ENCODE results near the gene EFHC2. TPM values are rescaled to one million over a fixed set of nuclear protein-coding genes. Genes with fewer than 3 reads are reported as not detected.

The EFHC2 gene
- total RNA-seq, 4 donors from 2014 or later: 1.6 TPM; not detected in 2

- Histone ChIP-seq H3K27ac (no peak overlapping the region), H3K9me3 (no peaks in the 10 kb centered on the region), H3K4me3 (no peak overlapping the region), H3K4me1 (no peaks in the 10 kb centered on the region), H3K36me3 (no peaks in the 10 kb centered on the region), H3K27me3 (no peaks in the 10 kb centered on the region)
- in situ Hi-C loops (cut with MboI; ENCODE audit: low pct_ligation_motif_present in 1 of 4, low pct_unique_long_range_greater_than_20kb in 1 of 4, low sequenced_read_pairs in 3 of 4): no loop called here
- no peak for TF ChIP-seq CTCF (IDR thresholded peaks at IDR 0.05)
- TF ChIP-seq EP300 (IDR thresholded peaks at IDR 0.05; ENCODE audit: low read depth): no peak
- no peak for TF ChIP-seq POLR2A (IDR thresholded peaks at IDR 0.05)
- no peak for DNase-seq
- intact Hi-C loops (cut with DNase I; ENCODE audit: low total_unique reads): no loop called here
- 73% methylated on average over 4 of the region's 4 CpGs; no CpG with 5 or more reads in 1 of the 2 donors for WGBS, 2 donors (ENCODE audit: low coverage in 1 of 2)
Measured at GRCh38 chrX:44155126-44155525, 188.3 kb downstream of the EFHC2 start.

GRCh38 chrX:44152852-44153251 is 190.6 kb downstream of the EFHC2 start:
- H3K9me3 ChIP-seq: no peaks in the 10 kb centered on the region
- no peaks in the 10 kb centered on the region for H3K36me3 ChIP-seq
- in situ Hi-C loops (cut with MboI; ENCODE audit: low pct_ligation_motif_present in 1 of 4, low pct_unique_long_range_greater_than_20kb in 1 of 4, low sequenced_read_pairs in 3 of 4): no loop called here
- DNase-seq: no peak
- intact Hi-C loops (cut with DNase I; ENCODE audit: low total_unique reads): no loop called here
- no peaks in the 10 kb centered on the region for H3K27me3 ChIP-seq
- H3K4me3 ChIP-seq: no peak overlapping the region
- H3K27ac ChIP-seq: no peak overlapping the region
- no peaks in the 10 kb centered on the region for H3K4me1 ChIP-seq
- TF ChIP-seq POLR2AphosphoS5 (IDR thresholded peaks at IDR 0.05) (no peak), EP300 (IDR thresholded peaks at IDR 0.05; ENCODE audit: low read depth) (no peak), POLR2A (IDR thresholded peaks at IDR 0.05) (no peak), CTCF (IDR thresholded peaks at IDR 0.05) (no peak)
- 87% methylated on average over 1 of the region's 1 CpG; no CpG with 5 or more reads in 1 of the 2 donors for WGBS, 2 donors (ENCODE audit: low coverage in 1 of 2)

GRCh38 chrX:44147130-44147529 is 196.3 kb downstream of the EFHC2 start:
- Histone ChIP-seq H3K27me3 (no peaks in the 10 kb centered on the region), H3K36me3 (no peaks in the 10 kb centered on the region), H3K4me3 (no peak overlapping the region), H3K4me1 (no peaks in the 10 kb centered on the region), H3K9me3 (no peaks in the 10 kb centered on the region), H3K27ac (no peak overlapping the region)
- DNase-seq: no peak
- intact Hi-C loops (cut with DNase I; ENCODE audit: low total_unique reads): no loop called here
- 51 to 85% methylated on average over 2 to 3 of the region's 3 CpGs for WGBS, 2 donors (ENCODE audit: low coverage in 1 of 2)
- no peak for TF ChIP-seq EP300 (IDR thresholded peaks at IDR 0.05; ENCODE audit: low read depth)
- no peak for TF ChIP-seq POLR2AphosphoS5 (IDR thresholded peaks at IDR 0.05)
- TF ChIP-seq CTCF (IDR thresholded peaks at IDR 0.05): no peak
- TF ChIP-seq POLR2A (IDR thresholded peaks at IDR 0.05): no peak
- in situ Hi-C loops (cut with MboI; ENCODE audit: low pct_ligation_motif_present in 1 of 4, low pct_unique_long_range_greater_than_20kb in 1 of 4, low sequenced_read_pairs in 3 of 4): no loop called here

GRCh38 chrX:44144177-44144945 is 199.1 kb downstream of the EFHC2 start:
- in situ Hi-C loops (cut with MboI; ENCODE audit: low pct_ligation_motif_present in 1 of 4, low pct_unique_long_range_greater_than_20kb in 1 of 4, low sequenced_read_pairs in 3 of 4): no loop called here
- Histone ChIP-seq H3K4me1 (no peaks in the 10 kb centered on the region), H3K4me3 (no peak overlapping the region), H3K36me3 (no peaks in the 10 kb centered on the region), H3K27me3 (no peaks in the 10 kb centered on the region), H3K27ac (no peak overlapping the region), H3K9me3 (no peaks in the 10 kb centered on the region)
- intact Hi-C loops (cut with DNase I; ENCODE audit: low total_unique reads): no loop called here
- no peak for DNase-seq
- TF ChIP-seq EP300 (IDR thresholded peaks at IDR 0.05; ENCODE audit: low read depth) (no peak), POLR2AphosphoS5 (IDR thresholded peaks at IDR 0.05) (no peak), CTCF (IDR thresholded peaks at IDR 0.05) (no peak), POLR2A (IDR thresholded peaks at IDR 0.05) (no peak)
- 60% methylated on average over 8 of the region's 8 CpGs; no CpG with 5 or more reads in 1 of the 2 donors for WGBS, 2 donors (ENCODE audit: low coverage in 1 of 2)

All from transverse colon (tissue), 4 donors.